ENCODE data around the gene GNGT2.
"Not testable (repeated sequence)": the region's sequence is repeated elsewhere in the genome, so short reads cannot be mapped to it uniquely, and the experiment has no call there.

The GNGT2 gene

GRCh38 chr17:49209061-49209571 is 1.3 kb downstream of the GNGT2 start:
- no peak for DNase-seq (ENCODE audit: low spot score)

- DNase-seq (ENCODE audit: low spot score): no peak
These were observed 5.9 kb downstream of the GNGT2 start for GRCh38 chr17:49204516-49204915.

GRCh38 chr17:49203796-49204195 is 6.6 kb downstream of the GNGT2 start:
- no peak for DNase-seq (ENCODE audit: low spot score)

- no peak for DNase-seq (ENCODE audit: low spot score)
These were observed 8.9 kb downstream of the GNGT2 start for GRCh38 chr17:49201481-49201927.

GRCh38 chr17:49200423-49201083 is 9.8 kb downstream of the GNGT2 start:
- DNase-seq (ENCODE audit: low spot score): no peak

- DNase-seq (ENCODE audit: low spot score): no peak
These were observed 12.2 kb downstream of the GNGT2 start for GRCh38 chr17:49198211-49198610.

- no peak for DNase-seq (ENCODE audit: low spot score)
These were observed 12.9 kb downstream of the GNGT2 start for GRCh38 chr17:49197346-49197998.

GRCh38 chr17:49196520-49196919 is 13.9 kb downstream of the GNGT2 start:
- no peak for DNase-seq (ENCODE audit: low spot score)

- no peak for DNase-seq (ENCODE audit: low spot score)
These were observed 14.6 kb downstream of the GNGT2 start for GRCh38 chr17:49195751-49196150.

GRCh38 chr17:49194297-49194607 is 16.1 kb downstream of the GNGT2 start:
- no peak for DNase-seq (ENCODE audit: low spot score)

- peak; percentile 41 for DNase-seq (ENCODE audit: low spot score)
These were observed 16.7 kb downstream of the GNGT2 start for GRCh38 chr17:49193513-49194296.

- peak; percentile 92 for DNase-seq (ENCODE audit: low spot score)
These were observed 18.2 kb downstream of the GNGT2 start for GRCh38 chr17:49191917-49192741.

- no peak for DNase-seq (ENCODE audit: low spot score)
These were observed 18.9 kb downstream of the GNGT2 start for GRCh38 chr17:49191409-49191916.

GRCh38 chr17:49190932-49191331 is 19.4 kb downstream of the GNGT2 start:
- no peak for DNase-seq (ENCODE audit: low spot score)

GRCh38 chr17:49187301-49187700 is 23.1 kb downstream of the GNGT2 start:
- DNase-seq (ENCODE audit: low spot score): no peak

- DNase-seq (ENCODE audit: low spot score): not testable (repeated sequence)
These were observed 25.0 kb downstream of the GNGT2 start for GRCh38 chr17:49185381-49185780.

GRCh38 chr17:49184522-49184921 is 25.9 kb downstream of the GNGT2 start:
- not testable (repeated sequence) for DNase-seq (ENCODE audit: low spot score)

- no peak for DNase-seq (ENCODE audit: low spot score)
These were observed 26.6 kb downstream of the GNGT2 start for GRCh38 chr17:49183801-49184200.

- no peak for DNase-seq (ENCODE audit: low spot score)
These were observed 27.0 kb downstream of the GNGT2 start for GRCh38 chr17:49183341-49183740.

GRCh38 chr17:49180998-49181635 is 29.3 kb downstream of the GNGT2 start:
- no peak for DNase-seq (ENCODE audit: low spot score)

- peak; percentile 63 for DNase-seq (ENCODE audit: low spot score)
These were observed 30.1 kb downstream of the GNGT2 start for GRCh38 chr17:49180303-49180702.

Data from SK-N-DZ (cell line).